Stimulated activated effector memory CD8-positive, alpha-beta T cell treated with anti-CD3 and anti-CD28 coated beads, Interleukin-12 subunit alpha, Interleukin-12 subunit beta, amount 100 ng/mL, for 72 hours (primary cell): ENCODE measurements around the gene ELMO1.

Experiments
- ATAC-seq: fragments of 150-1000 bp; cut with Tn5 transposase; 2 replicates; pipeline ENCODE4 v1.10.0; 2021
- DNase-seq, 2 donors: peaks; one replicate each; pipeline ENCODE4 v3.0.0; 2021 to 2022; ENCODE audit warnings: low spot score in 2 of 2
- H3K27ac Mint-ChIP-seq: one replicate; pipeline ENCODE4 v1.8.0; 2022; ENCODE audit warnings: mild to moderate bottlenecking, mixed read lengths
- H3K36me3 Mint-ChIP-seq: one replicate; pipeline ENCODE4 v1.8.0; 2022; ENCODE audit warnings: mild to moderate bottlenecking, mixed read lengths
- H3K4me1 Mint-ChIP-seq: one replicate; pipeline ENCODE4 v1.8.0; 2022; ENCODE audit warnings: mixed read lengths
- H3K4me3 Mint-ChIP-seq: one replicate; pipeline ENCODE4 v1.8.0; 2022; ENCODE audit warnings: mild to moderate bottlenecking, mixed read lengths
- H3K9me3 Mint-ChIP-seq: one replicate; pipeline ENCODE4 v1.8.0; 2022; ENCODE audit warnings: mixed read lengths

ELMO1 gene

GRCh38 chr7:37201876-37202198 lies 246.8 kb downstream of the ELMO1 start:
- no peak overlapping the region for H3K4me3 Mint-ChIP-seq
- H3K27ac Mint-ChIP-seq, result no peak overlapping the region
- ATAC-seq, result no peak
- H3K4me1 Mint-ChIP-seq, result no peaks in the 10 kb centered on the region
- H3K36me3 Mint-ChIP-seq, result peaks cover 47% of the 10 kb centered on the region
- no peaks in the 10 kb centered on the region for H3K9me3 Mint-ChIP-seq
- no peak for DNase-seq

DNA sequence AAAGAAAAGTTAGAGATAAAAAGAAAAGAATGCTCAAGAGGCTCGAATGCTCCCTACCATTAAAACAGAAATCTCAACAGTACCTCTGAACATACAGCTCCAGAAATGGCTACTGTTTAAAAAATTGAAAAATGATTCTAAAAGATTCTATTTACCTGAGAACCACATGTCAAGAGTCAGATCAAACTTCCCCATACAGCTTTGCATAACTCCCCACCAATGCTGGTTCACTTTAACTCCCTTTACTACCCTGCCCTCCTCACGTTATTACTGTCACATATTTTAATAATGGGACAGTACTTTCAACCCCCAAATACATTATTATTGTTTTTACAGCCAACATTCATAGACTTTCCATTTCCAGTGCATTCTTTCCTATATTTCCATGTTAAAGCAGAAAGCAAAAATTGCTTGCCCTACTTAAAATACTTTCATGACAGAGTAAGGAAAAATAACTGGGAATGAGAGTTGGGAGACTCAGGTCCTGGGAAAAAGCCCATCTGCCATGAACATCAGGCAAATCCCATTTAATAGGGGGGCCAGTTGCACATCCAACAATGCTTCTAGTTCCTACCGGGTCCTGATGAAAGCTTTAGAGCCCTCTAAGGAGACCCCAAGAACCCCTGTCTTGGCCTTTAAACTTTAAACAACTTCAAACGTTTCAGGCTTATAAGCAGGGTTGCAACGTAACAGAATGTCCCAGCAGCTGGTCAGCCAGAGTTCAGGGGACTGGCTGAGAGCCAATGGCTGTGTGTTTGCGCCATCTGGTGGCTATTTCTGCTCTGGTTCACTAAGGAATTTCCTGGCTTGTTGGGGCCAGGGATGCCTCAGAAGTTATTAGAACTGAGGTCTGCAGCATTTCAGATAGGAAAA lies 247.4 kb downstream of the ELMO1 start:
- Mint-ChIP-seq H3K36me3 (peaks cover 44% of the 10 kb centered on the region), H3K4me1 (no peaks in the 10 kb centered on the region), H3K27ac (no peak overlapping the region), H3K4me3 (no peak overlapping the region), H3K9me3 (no peaks in the 10 kb centered on the region)
- peak; percentile 35 to 74 for DNase-seq
- ATAC-seq, result peak; percentile 45

DNA sequence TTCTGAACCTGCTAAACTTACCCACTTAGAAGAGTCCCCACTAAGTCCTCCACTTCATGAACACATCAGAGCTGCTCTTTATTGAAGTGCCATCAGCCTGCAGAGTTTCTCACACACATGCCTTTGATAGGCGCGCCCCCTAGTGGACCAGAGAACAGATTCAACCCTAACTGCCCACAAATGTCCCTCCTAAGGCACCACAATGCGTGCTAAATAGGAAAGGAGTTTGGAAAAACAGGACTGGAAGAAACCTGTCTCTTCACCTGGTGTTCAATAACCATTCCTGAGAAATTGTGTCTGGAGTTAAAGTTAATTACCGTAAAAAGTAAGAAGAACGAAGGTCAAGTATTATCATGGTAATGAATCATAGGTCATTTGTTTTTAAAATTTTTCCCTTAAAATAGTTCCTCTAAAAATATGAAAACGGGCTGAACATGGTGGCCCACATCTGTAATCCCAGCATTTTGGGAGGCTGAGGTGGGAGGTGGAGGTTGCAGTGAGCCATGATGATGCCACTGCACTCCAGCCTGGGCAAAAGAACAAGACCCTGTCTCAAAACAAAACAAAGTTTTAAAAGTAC lies 249.7 kb downstream of the ELMO1 start:
- ATAC-seq (peak; percentile 78), DNase-seq (peak; percentile 67 to 86)
- H3K9me3 Mint-ChIP-seq, result no peaks in the 10 kb centered on the region
- H3K4me1 Mint-ChIP-seq, result peaks cover 6% of the 10 kb centered on the region
- H3K36me3 Mint-ChIP-seq, result peaks cover 43% of the 10 kb centered on the region
- no peak overlapping the region for H3K27ac Mint-ChIP-seq
- no peak overlapping the region for H3K4me3 Mint-ChIP-seq

DNA sequence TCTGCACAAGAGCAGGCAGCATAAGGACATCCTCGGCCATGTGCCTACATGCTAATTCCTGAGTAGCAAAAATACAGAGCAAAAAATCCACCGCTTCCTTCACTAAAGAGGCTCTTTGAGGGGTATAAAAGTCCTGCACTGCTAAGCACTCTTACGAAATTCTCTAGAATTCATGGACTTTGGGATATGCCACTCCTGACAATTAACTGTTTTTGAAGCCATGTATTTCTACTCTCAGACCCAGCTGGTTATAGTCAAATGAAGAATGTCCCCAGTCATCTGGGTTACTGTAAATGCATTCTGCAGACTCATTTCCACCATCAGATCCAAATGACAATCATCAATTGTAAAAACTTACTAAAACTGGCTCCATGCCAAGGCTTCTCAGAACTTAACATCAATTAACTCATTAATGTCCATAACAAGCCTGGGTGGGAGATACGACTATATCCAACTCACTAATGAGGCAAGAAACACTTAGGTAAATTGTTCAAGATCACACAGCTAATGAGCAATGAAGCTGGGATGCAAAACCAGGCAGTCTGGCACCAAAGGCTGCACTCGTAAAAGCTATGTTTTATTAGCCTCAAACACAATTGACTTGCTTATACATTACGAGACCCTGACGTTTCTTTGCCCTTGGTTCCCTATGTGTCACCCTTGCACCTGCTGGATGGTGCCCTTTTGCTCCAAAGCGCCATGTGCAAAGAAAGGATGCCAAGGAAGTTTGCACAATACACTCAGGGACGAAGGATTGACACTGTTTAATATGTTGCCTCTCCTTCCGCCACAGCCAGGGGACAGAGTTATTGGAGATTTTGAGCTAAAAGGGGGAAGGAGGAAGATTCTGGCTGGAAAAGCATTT lies 250.4 kb downstream of the ELMO1 start:
- H3K4me3 Mint-ChIP-seq, result no peak overlapping the region
- no peak overlapping the region for H3K27ac Mint-ChIP-seq
- H3K4me1 Mint-ChIP-seq, result peaks cover 6% of the 10 kb centered on the region
- peaks cover 36% of the 10 kb centered on the region for H3K36me3 Mint-ChIP-seq
- H3K9me3 Mint-ChIP-seq, result no peaks in the 10 kb centered on the region
- peak in 1 of 2 donors; percentile 17 for DNase-seq
- ATAC-seq, result no peak

- DNase-seq, result no peak
- Mint-ChIP-seq H3K36me3 (peaks cover 27% of the 10 kb centered on the region), H3K27ac (peak overlapping the region; percentile 46), H3K4me3 (no peak overlapping the region), H3K4me1 (peaks cover 6% of the 10 kb centered on the region), H3K9me3 (no peaks in the 10 kb centered on the region)
- no peak for ATAC-seq
These were observed 251.6 kb downstream of the ELMO1 start for GRCh38 chr7:37197108-37197507.

DNA sequence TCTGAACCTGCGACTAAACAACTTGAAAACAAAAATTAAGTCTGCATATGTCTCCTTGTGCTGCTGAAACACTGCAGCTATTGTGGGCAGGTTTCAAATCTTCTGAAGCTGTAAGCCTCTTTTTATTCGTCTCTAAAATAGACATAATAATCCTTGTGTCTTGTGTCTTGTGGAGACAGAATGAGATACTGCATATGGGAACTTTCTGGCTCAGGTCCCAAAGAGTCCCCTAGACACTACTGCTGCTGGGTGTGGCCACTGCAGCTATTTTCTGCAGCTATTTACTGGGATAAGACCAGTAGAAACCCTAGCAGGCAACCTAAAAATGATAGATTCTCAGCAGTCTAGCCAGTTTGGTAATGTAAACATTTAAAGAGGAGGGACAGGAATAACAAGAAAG lies 252.0 kb downstream of the ELMO1 start:
- Mint-ChIP-seq H3K9me3 (no peaks in the 10 kb centered on the region), H3K36me3 (peaks cover 27% of the 10 kb centered on the region), H3K4me3 (no peak overlapping the region), H3K27ac (no peak overlapping the region), H3K4me1 (peaks cover 6% of the 10 kb centered on the region)
- DNase-seq (no peak), ATAC-seq (no peak)

- ATAC-seq (no peak), DNase-seq (no peak)
- peaks cover 36% of the 10 kb centered on the region for H3K36me3 Mint-ChIP-seq
- no peak overlapping the region for H3K27ac Mint-ChIP-seq
- no peaks in the 10 kb centered on the region for H3K9me3 Mint-ChIP-seq
- H3K4me3 Mint-ChIP-seq, result no peak overlapping the region
- peaks cover 6% of the 10 kb centered on the region for H3K4me1 Mint-ChIP-seq
These were observed 253.3 kb downstream of the ELMO1 start for GRCh38 chr7:37195388-37195787.

GRCh38 chr7:37194943-37195342 lies 253.7 kb downstream of the ELMO1 start:
- H3K4me1 Mint-ChIP-seq, result peaks cover 6% of the 10 kb centered on the region
- no peak overlapping the region for H3K27ac Mint-ChIP-seq
- no peak for ATAC-seq

GRCh38 chr7:37193775-37194135 lies 254.9 kb downstream of the ELMO1 start:
- DNase-seq, result no peak
- Mint-ChIP-seq H3K9me3 (no peaks in the 10 kb centered on the region), H3K27ac (no peak overlapping the region), H3K4me3 (no peak overlapping the region), H3K4me1 (peaks cover 6% of the 10 kb centered on the region), H3K36me3 (peaks cover 45% of the 10 kb centered on the region)
- no peak for ATAC-seq

More at GRCh38 chr7:37194943-37195342, 253.7 kb downstream of the ELMO1 start:
- no peak overlapping the region for H3K4me3 Mint-ChIP-seq
- DNase-seq, result no peak
- peaks cover 36% of the 10 kb centered on the region for H3K36me3 Mint-ChIP-seq
- H3K9me3 Mint-ChIP-seq, result no peaks in the 10 kb centered on the region

DNA sequence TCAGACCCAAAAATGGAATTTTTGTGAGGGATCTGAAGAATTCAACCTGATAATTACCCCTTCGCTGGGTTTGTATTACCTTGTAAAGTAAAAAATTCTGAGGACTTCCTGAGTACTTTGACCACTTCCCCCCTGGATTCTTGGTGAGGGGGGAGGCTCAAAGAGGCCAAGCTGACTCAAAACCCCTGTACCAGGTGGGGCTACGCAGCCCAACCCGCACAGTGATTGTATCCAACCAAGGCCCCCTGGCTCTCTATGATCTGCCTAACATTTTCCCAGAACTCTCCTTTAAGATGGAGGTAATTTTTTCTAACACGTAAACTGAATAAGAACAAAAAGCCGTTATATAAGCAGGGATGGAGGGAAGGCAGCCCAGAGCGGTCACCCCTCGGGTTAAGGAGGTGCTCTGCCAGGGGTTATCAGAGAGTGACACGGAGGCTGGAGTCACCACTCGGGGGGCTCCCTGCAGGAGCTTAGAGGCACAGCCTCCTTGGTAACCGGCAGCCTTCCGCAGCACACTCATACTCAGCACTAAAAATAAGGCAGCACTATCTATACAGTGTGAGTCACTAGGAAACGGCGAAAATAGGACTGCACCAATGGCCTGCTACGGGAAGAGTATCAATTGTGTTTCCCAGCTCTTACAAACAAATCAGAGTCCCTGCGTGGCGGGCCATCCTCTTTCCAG lies 255.4 kb downstream of the ELMO1 start:
- DNase-seq (no peak), ATAC-seq (peak; percentile 21)
- Mint-ChIP-seq H3K4me1 (peaks cover 6% of the 10 kb centered on the region), H3K36me3 (peaks cover 40% of the 10 kb centered on the region), H3K4me3 (no peak overlapping the region), H3K9me3 (no peaks in the 10 kb centered on the region), H3K27ac (no peak overlapping the region)

DNA sequence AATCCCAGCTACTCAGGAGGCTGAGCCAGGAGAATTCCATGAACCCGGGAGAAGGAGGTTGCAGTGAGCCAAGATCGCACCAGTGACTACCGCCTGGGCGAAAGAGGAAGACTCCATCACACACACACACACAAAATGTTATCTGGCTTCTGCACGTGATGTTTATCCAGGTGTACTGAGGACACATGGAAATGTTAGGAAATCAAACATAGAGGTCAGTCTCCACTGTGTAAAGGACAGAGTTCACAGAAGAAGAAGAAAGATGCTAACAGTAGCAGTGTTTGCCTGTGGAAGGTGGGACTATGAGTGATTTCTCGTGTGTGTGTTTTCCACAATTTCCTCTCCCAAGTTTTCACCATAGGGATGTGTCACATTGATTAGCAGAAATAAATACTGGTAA lies 256.9 kb downstream of the ELMO1 start:
- Mint-ChIP-seq H3K27ac (no peak overlapping the region), H3K4me3 (no peak overlapping the region), H3K9me3 (no peaks in the 10 kb centered on the region), H3K36me3 (peaks cover 27% of the 10 kb centered on the region), H3K4me1 (peaks cover 10% of the 10 kb centered on the region)
- ATAC-seq, result no peak
- DNase-seq, result no peak

GRCh38 chr7:37187179-37187578 lies 261.5 kb downstream of the ELMO1 start:
- peaks cover 6% of the 10 kb centered on the region for H3K4me1 Mint-ChIP-seq
- no peak for DNase-seq
- no peak for ATAC-seq
- no peak overlapping the region for H3K27ac Mint-ChIP-seq
- H3K9me3 Mint-ChIP-seq, result no peaks in the 10 kb centered on the region
- H3K36me3 Mint-ChIP-seq, result peaks cover 18% of the 10 kb centered on the region
- no peak overlapping the region for H3K4me3 Mint-ChIP-seq

GRCh38 chr7:37186753-37187152 lies 261.9 kb downstream of the ELMO1 start:
- ATAC-seq, result no peak
- H3K4me1 Mint-ChIP-seq, result peaks cover 6% of the 10 kb centered on the region
- H3K27ac Mint-ChIP-seq, result no peak overlapping the region

DNA sequence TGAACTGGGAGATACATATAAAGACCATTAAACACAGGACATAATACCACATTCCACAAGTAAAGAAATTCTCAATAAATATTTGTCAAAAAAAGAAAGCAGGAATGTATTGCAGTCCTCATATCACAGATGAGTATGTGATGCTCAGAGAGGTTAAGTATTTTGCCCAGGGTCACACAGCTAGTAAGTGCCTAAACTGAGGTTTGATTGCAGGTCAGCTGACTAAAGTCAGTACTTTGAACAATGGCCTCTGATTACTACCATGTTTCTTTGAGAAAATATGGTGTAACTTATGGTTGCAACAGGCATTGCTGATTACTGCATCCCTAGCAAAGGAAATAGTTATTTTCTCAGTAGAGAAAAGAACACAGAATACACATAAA lies 267.1 kb downstream of the ELMO1 start:
- ATAC-seq, result peak; percentile 64
- Mint-ChIP-seq H3K36me3 (peaks cover 7% of the 10 kb centered on the region), H3K4me1 (peaks cover 5% of the 10 kb centered on the region), H3K9me3 (no peaks in the 10 kb centered on the region), H3K27ac (no peak overlapping the region), H3K4me3 (no peak overlapping the region)
- DNase-seq, result no peak

More at GRCh38 chr7:37186753-37187152, 261.9 kb downstream of the ELMO1 start:
- no peak for DNase-seq
- Mint-ChIP-seq H3K4me3 (no peak overlapping the region), H3K9me3 (no peaks in the 10 kb centered on the region), H3K36me3 (peaks cover 18% of the 10 kb centered on the region)
